Posterior cingulate gyrus (tissue), 11 donors: ENCODE measurements around the gene MCUR1.
"Not testable (repeated sequence)": the region's sequence is repeated elsewhere in the genome, so short reads cannot be mapped to it uniquely, and the experiment has no call there.

Experiments
- DNase-seq, 10 donors: peaks; one replicate each; pipeline versions ENCODE4 v3.0.0 to v3.0.0-alpha.2; 2020 to 2021; ENCODE audit warnings: mixed read lengths in 3 of 10
- intact Hi-C: fragments of 100-400 bp; cut with DNase I; formaldehyde crosslinking; loops from one replicate; pipeline ENCODE4 v1.15.1; 2023

MCUR1 gene

GRCh38 chr6:13814176-13814937, at the start of gene MCUR1:
TSS of gene MCUR1 (minus strand) at chr6:13814557. CDS start at chr6:13814429, 128 bp downstream.
- DNase-seq, result peak; percentile 69 to 98 (median 83)
- intact Hi-C loops, result loop anchor here (10.0 kb wide), 1 partner anchor 330 kb away; the partner anchor contains the start of gene GFOD1

- no peak for DNase-seq
- intact Hi-C loops, result no loop called here
These were observed 49.4 kb upstream of the MCUR1 start for GRCh38 chr6:13863699-13864155.

GRCh38 chr6:13860556-13861185, 46.3 kb upstream of the MCUR1 start:
- intact Hi-C loops, result not testable (repeated sequence)
- DNase-seq, result peak in 1 of 10 donors; percentile 16

GRCh38 chr6:13859871-13860555, 45.7 kb upstream of the MCUR1 start:
- intact Hi-C loops, result no loop called here
- peak in 8 of 10 donors; percentile 10 to 85 (median 33) for DNase-seq

GRCh38 chr6:13854716-13855250, 40.4 kb upstream of the MCUR1 start:
- DNase-seq, result no peak
- intact Hi-C loops, result no loop called here

- no peak for DNase-seq
- intact Hi-C loops, result no loop called here
These were observed 39.5 kb upstream of the MCUR1 start for GRCh38 chr6:13853871-13854270.

- intact Hi-C loops, result no loop called here
These were observed 37.4 kb upstream of the MCUR1 start for GRCh38 chr6:13851803-13852202.

GRCh38 chr6:13851330-13851729, 37.0 kb upstream of the MCUR1 start:
- no peak for DNase-seq
- intact Hi-C loops, result no loop called here

More at GRCh38 chr6:13851803-13852202, 37.4 kb upstream of the MCUR1 start:
- DNase-seq, result no peak

GRCh38 chr6:13850690-13851089, 36.3 kb upstream of the MCUR1 start:
- DNase-seq, intact Hi-C loops: not testable (repeated sequence)

GRCh38 chr6:13848522-13849150, 34.3 kb upstream of the MCUR1 start:
- intact Hi-C loops, result no loop called here

GRCh38 chr6:13847326-13848050, 33.1 kb upstream of the MCUR1 start:
- no peak for DNase-seq
- intact Hi-C loops, result no loop called here

More at GRCh38 chr6:13848522-13849150, 34.3 kb upstream of the MCUR1 start:
- no peak for DNase-seq

GRCh38 chr6:13846841-13847240, 32.5 kb upstream of the MCUR1 start:
- no peak for DNase-seq
- intact Hi-C loops, result no loop called here

- intact Hi-C loops, result no loop called here
- DNase-seq, result no peak
These were observed 27.6 kb upstream of the MCUR1 start for GRCh38 chr6:13841936-13842335.

- intact Hi-C loops, result no loop called here
- DNase-seq, result no peak
These were observed 24.3 kb upstream of the MCUR1 start for GRCh38 chr6:13838616-13839015.

GRCh38 chr6:13836170-13836569, 21.8 kb upstream of the MCUR1 start:
- intact Hi-C loops, result no loop called here
- DNase-seq, result no peak

- intact Hi-C loops, result no loop called here
- no peak for DNase-seq
These were observed 20.4 kb upstream of the MCUR1 start for GRCh38 chr6:13834790-13835189.

GRCh38 chr6:13834018-13834417, 19.7 kb upstream of the MCUR1 start:
- DNase-seq, result not testable (repeated sequence)

GRCh38 chr6:13832778-13833177, 18.4 kb upstream of the MCUR1 start:
- intact Hi-C loops, result no loop called here
- DNase-seq, result no peak

More at GRCh38 chr6:13834018-13834417, 19.7 kb upstream of the MCUR1 start:
- intact Hi-C loops, result not testable (repeated sequence)

GRCh38 chr6:13831615-13832014, 17.3 kb upstream of the MCUR1 start:
- intact Hi-C loops, result no loop called here

GRCh38 chr6:13830803-13831202, 16.4 kb upstream of the MCUR1 start:
- DNase-seq, result no peak
- intact Hi-C loops, result no loop called here

More at GRCh38 chr6:13831615-13832014, 17.3 kb upstream of the MCUR1 start:
- DNase-seq, result no peak
